Endothelial cell of umbilical vein (primary cell): ENCODE measurements around the gene PLEKHM2. TPM values are rescaled to one million over a fixed set of nuclear protein-coding genes. Genes with fewer than 3 reads are reported as not detected.

Source experiments
- BruUV-seq: library from RNA; stranded (reverse); fragments of 400-500 nt; replicated peaks from 2 replicates; lab custom pipeline; 2021; lab: Mats Ljungman, UMichigan
- CTCF ChIA-PET: fragments of 300-600, 350-600 bp; sonication (Branson Sonifier 250); formaldehyde crosslinking; loops from one replicate; lab custom pipeline; 2021; ENCODE audit warnings: antibody characterized with exemption, inconsistent platforms; lab: Charles Lee
- POLR2A ChIA-PET: fragments of 300-600, 350-600 bp; sonication (Branson Sonifier 250); formaldehyde crosslinking; loops from one replicate; lab custom pipeline; 2021; ENCODE audit warnings: antibody characterized with exemption, inconsistent platforms; lab: Charles Lee
- DNase-seq: peaks from one replicate; pipeline ENCODE4 v3.0.0-alpha.2; 2011; ENCODE audit warnings: low read depth, low spot score
- FAIRE-seq: peaks from 2 replicates; lab custom pipeline; 2011; peaks lifted over from hg19 to GRCh38; lab: Jason Lieb, UNC
- H2AFZ ChIP-seq: 2 replicates; pipeline ENCODE4 v1.6.0; 2012; ENCODE audit warnings: low read depth, low read length, control low read depth, inconsistent platforms
- H3K27ac ChIP-seq: 2 replicates; pipeline ENCODE4 v1.5.1; 2011; ENCODE audit warnings: low read depth, mild to moderate bottlenecking, control low read depth, low read length, moderate library complexity; ENCODE audit not compliant: insufficient read depth
- H3K27me3 ChIP-seq, 2 experiments: 2 replicates each; pipeline versions ENCODE4 v1.6.0 to v1.6.1; 2011; ENCODE audit warnings: low read length in 2 of 2, mixed read lengths in 1 of 2; ENCODE audit not compliant: control insufficient read depth in 2 of 2, insufficient read depth in 2 of 2
- H3K36me3 ChIP-seq, 2 experiments: 2 replicates in 1 of 2; 3 replicates in 1 of 2; pipeline ENCODE4 v1.5.1; 2011; ENCODE audit warnings: low read length in 2 of 2, mild to moderate bottlenecking in 1 of 2, moderate library complexity in 1 of 2; ENCODE audit not compliant: control insufficient read depth in 2 of 2, insufficient read depth in 2 of 2; ENCODE audit errors: extremely low read depth in 1 of 2
- H3K4me1 ChIP-seq: 3 replicates; pipeline ENCODE4 v1.5.1; 2011; ENCODE audit warnings: mild to moderate bottlenecking, low read length; ENCODE audit not compliant: control insufficient read depth, insufficient read depth; ENCODE audit errors: extremely low read depth
- H3K4me2 ChIP-seq: 2 replicates; pipeline ENCODE4 v1.6.1; 2011; ENCODE audit warnings: low read length, control low read depth, mixed read lengths; ENCODE audit not compliant: insufficient read depth
- H3K4me3 ChIP-seq, 3 experiments: fragments of 200-600 bp in 1 of 3; sonication (generic), shearing (Covaris generic) in 1 of 3; replicated peaks in 1 of 3; 2 replicates each; pipeline ENCODE4 v1.5.1; 2011 to 2016; ENCODE audit warnings: control low read depth in 3 of 3, low read length in 3 of 3, mild to moderate bottlenecking in 2 of 3, inconsistent platforms in 1 of 3, low read depth in 1 of 3, moderate library complexity in 1 of 3; ENCODE audit not compliant: insufficient read depth in 1 of 3
- H3K79me2 ChIP-seq: 2 replicates; pipeline ENCODE4 v1.6.0; 2012; ENCODE audit warnings: low read length, inconsistent platforms; ENCODE audit not compliant: control insufficient read depth, insufficient read depth
- H3K9ac ChIP-seq: replicated peaks from 2 replicates; pipeline ENCODE3; 2011; ENCODE audit warnings: low read length, control low read depth; ENCODE audit not compliant: insufficient read depth; ENCODE audit errors: extremely low read depth
- H3K9me1 ChIP-seq: replicated peaks from 3 replicates; pipeline ENCODE4 v1.6.0; 2011; ENCODE audit warnings: mild to moderate bottlenecking, low read length; ENCODE audit not compliant: control insufficient read depth, insufficient read depth; ENCODE audit errors: extremely low read depth
- H3K9me3 ChIP-seq: replicated peaks from 2 replicates; pipeline ENCODE4 v1.5.1; 2012; ENCODE audit warnings: low read length, inconsistent platforms; ENCODE audit not compliant: control insufficient read depth, insufficient read depth
- H4K20me1 ChIP-seq: replicated peaks from 2 replicates; pipeline ENCODE3; 2011; ENCODE audit warnings: mild to moderate bottlenecking, low read length; ENCODE audit not compliant: control insufficient read depth, insufficient read depth; ENCODE audit errors: extremely low read depth
- EZH2 ChIP-seq: IDR thresholded peaks from 2 replicates; pipeline ENCODE4 v1.6.1; 2012; ENCODE audit warnings: borderline replicate concordance, low read depth, mild to moderate bottlenecking, moderate library complexity, low read length, inconsistent platforms; ENCODE audit not compliant: severe bottlenecking
- FOS ChIP-seq: IDR thresholded peaks from 2 replicates; pipeline ENCODE4 v1.6.1; 2011; ENCODE audit warnings: mild to moderate bottlenecking, low read length, moderate library complexity, borderline replicate concordance; ENCODE audit not compliant: insufficient read depth
- GATA2 ChIP-seq: IDR thresholded peaks from 2 replicates; pipeline ENCODE4 v1.7.0; 2011; ENCODE audit warnings: low read depth, mild to moderate bottlenecking, moderate library complexity, mixed read lengths, low read length; ENCODE audit not compliant: insufficient read length, insufficient read depth
- JUN ChIP-seq: IDR thresholded peaks from 2 replicates; pipeline ENCODE4 v1.6.1; 2011; ENCODE audit warnings: borderline replicate concordance, low read depth; ENCODE audit not compliant: insufficient read length, insufficient read depth
- MYC ChIP-seq: IDR thresholded peaks from one replicate; pipeline ENCODE4 v1.6.1; 2011; ENCODE audit warnings: mild to moderate bottlenecking, low read depth, low read length
- POLR2A ChIP-seq: IDR thresholded peaks from 2 replicates; pipeline ENCODE4 v1.6.1; 2012; ENCODE audit warnings: low read depth, mild to moderate bottlenecking, control low read depth, low read length
- POLR2AphosphoS5 ChIP-seq: IDR thresholded peaks from 2 replicates; pipeline ENCODE4 v1.6.1; 2012; ENCODE audit warnings: low read depth, mild to moderate bottlenecking, control low read depth, low read length, moderate library complexity; ENCODE audit not compliant: insufficient read depth
- dilution Hi-C: fragments of 300-500 bp; cut with MboI; formaldehyde crosslinking; loops from one replicate; pipeline ENCODE4 v1.15.0; 2019; ENCODE audit warnings: low sequenced_read_pairs; ENCODE audit not compliant: extremely low pct_ligation_motif_present
- intact Hi-C: fragments of 100-400 bp; cut with micrococcal nuclease; formaldehyde crosslinking; loops from one replicate; pipeline ENCODE4 v1.10.0; 2022
- polyA plus RNA-seq, 4 experiments: library from polyadenylated mRNA; depleted of rRNA in 3 of 4; stranded (reverse) in 3 of 4; unstranded in 1 of 4; fragments of >200 nt; gene quantifications; 2 replicates each; pipeline versions ENCODE4 v1.2.1 to v1.2.3, GENCODE V29; 2011 to 2012; ENCODE audit warnings: missing spikeins in 1 of 4
- total RNA-seq: library from RNA; stranded (reverse); gene quantifications from 2 replicates; pipeline ENCODE4 v1.2.3, GENCODE V29; 2021
- TF ChIP-seq, protein P1 (sequence below): IDR thresholded peaks from 2 replicates; pipeline ENCODE4 v1.6.1; 2011; ENCODE audit not compliant: insufficient read depth, insufficient read length
- TF ChIP-seq, protein P2 (sequence below), 2 donors: IDR thresholded peaks; 1 replicate in 1 of 2; 2 replicates in 1 of 2; pipeline ENCODE4 v1.5.1; 2011; ENCODE audit warnings: low read length in 2 of 2, mild to moderate bottlenecking in 2 of 2, moderate library complexity in 2 of 2, control low read depth in 1 of 2, inconsistent platforms in 1 of 2, low read depth in 1 of 2; ENCODE audit not compliant: insufficient read depth in 1 of 2; ENCODE audit errors: extremely low read depth in 1 of 2

The PLEKHM2 gene
- total and polyA plus RNA-seq, 2 donors (not counting 3 experiments of a cell fraction or from before 2014, with no cell fraction given): 60.6 to 67.5 TPM

DNA sequence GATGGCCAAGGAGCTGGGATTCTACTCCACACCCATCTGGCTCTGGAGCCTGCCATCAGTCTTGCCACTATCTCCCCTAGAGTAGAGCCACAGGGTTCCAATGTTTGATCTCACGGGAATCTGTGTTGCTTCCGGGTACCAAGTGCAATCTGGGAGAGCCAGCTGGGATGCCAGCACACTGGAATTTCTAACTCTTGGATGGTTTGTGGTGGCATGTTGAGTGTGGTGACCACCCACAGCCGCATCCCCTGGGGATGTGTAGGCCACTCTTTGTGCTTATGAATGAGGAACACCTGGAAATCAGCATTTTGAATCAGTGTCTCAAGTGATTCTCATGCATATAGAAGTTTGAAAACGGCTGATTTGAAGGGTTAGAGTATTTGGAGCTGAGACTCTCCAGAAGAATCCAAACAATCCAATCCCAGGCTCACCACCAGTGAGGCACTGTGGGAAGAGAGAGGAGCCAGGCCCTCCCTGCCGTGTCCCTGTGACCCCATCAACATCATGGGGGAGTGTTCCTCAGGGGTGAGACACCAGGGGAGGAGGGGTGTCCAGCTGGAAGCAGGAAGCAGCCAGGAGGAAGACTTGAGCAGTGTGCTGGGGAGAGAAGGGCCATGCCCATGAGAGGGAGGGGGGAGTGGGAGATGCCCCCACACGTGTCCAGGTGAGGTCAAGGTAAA, 87.9 kb downstream of the PLEKHM2 start:
- FAIRE-seq (no peak), DNase-seq (no peak)
- Histone ChIP-seq H3K4me3 (no peak overlapping the region), H3K27ac (no peak overlapping the region), H3K36me3 (peaks cover 46 to 61% of the 10 kb centered on the region in 2 experiments), H3K79me2 (peaks cover 47% of the 10 kb centered on the region), H4K20me1 (peaks cover 3% of the 10 kb centered on the region), H3K4me1 (no peaks in the 10 kb centered on the region), H3K27me3 (no peaks in the 10 kb centered on the region), H3K9ac (no peak overlapping the region), H3K4me2 (no peak overlapping the region), H2AFZ (no peak overlapping the region), H3K9me3 (no peaks in the 10 kb centered on the region), H3K9me1 (no peaks in the 10 kb centered on the region)
- no TSS peak for BruUV-seq
- dilution Hi-C loops (no loop called here), intact Hi-C loops (no loop called here)
- ChIA-PET CTCF (interaction anchor here (0.8 to 1.0 kb wide), 2 partner anchors 8 to 31 kb away, joined by 3 read pairs; no protein-coding TSS in a partner anchor), POLR2A (interaction anchor here (1.3 kb wide), 1 partner anchor 12 kb away, joined by 3 read pairs; no protein-coding TSS in a partner anchor)
- TF ChIP-seq, protein P1, sequence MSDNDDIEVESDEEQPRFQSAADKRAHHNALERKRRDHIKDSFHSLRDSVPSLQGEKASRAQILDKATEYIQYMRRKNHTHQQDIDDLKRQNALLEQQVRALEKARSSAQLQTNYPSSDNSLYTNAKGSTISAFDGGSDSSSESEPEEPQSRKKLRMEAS: no peak
- TF ChIP-seq EZH2 (no peak), POLR2AphosphoS5 (no peak), MYC (no peak), GATA2 (no peak), FOS (no peak), POLR2A (no peak), JUN (no peak)
- TF ChIP-seq, protein P2, sequence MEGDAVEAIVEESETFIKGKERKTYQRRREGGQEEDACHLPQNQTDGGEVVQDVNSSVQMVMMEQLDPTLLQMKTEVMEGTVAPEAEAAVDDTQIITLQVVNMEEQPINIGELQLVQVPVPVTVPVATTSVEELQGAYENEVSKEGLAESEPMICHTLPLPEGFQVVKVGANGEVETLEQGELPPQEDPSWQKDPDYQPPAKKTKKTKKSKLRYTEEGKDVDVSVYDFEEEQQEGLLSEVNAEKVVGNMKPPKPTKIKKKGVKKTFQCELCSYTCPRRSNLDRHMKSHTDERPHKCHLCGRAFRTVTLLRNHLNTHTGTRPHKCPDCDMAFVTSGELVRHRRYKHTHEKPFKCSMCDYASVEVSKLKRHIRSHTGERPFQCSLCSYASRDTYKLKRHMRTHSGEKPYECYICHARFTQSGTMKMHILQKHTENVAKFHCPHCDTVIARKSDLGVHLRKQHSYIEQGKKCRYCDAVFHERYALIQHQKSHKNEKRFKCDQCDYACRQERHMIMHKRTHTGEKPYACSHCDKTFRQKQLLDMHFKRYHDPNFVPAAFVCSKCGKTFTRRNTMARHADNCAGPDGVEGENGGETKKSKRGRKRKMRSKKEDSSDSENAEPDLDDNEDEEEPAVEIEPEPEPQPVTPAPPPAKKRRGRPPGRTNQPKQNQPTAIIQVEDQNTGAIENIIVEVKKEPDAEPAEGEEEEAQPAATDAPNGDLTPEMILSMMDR (IDR thresholded peaks at IDR 0.05; ENCODE audit: extremely low read depth in 1 of 2, insufficient read depth in 1 of 2, low read depth in 1 of 2, low read length in 2 of 2): no peak
